Non-pigmented ciliary epithelial cell (primary cell): ENCODE results near the gene EEFSEC.

Source experiments
- DNase-seq: peaks from one replicate; pipeline ENCODE4 v3.0.0-alpha.2; 2010; ENCODE audit warnings: low read depth

Gene EEFSEC

GRCh38 chr3:128395500-128396162, 242.3 kb downstream of the EEFSEC start:
- DNase-seq = no peak

- no peak for DNase-seq
Observed at GRCh38 chr3:128397484-128397883, 244.2 kb downstream of the EEFSEC start.

GRCh38 chr3:128398586-128398985, 245.3 kb downstream of the EEFSEC start:
- DNase-seq = no peak

- DNase-seq = no peak
Observed at GRCh38 chr3:128399221-128399915, 246.1 kb downstream of the EEFSEC start.

GRCh38 chr3:128400671-128401070, 247.4 kb downstream of the EEFSEC start:
- DNase-seq = no peak

GRCh38 chr3:128402319-128402718, 249.0 kb downstream of the EEFSEC start:
- DNase-seq = no peak

- no peak for DNase-seq
Observed at GRCh38 chr3:128402998-128403397, 249.7 kb downstream of the EEFSEC start.

GRCh38 chr3:128404276-128405068, 251.2 kb downstream of the EEFSEC start:
- DNase-seq = no peak

GRCh38 chr3:128405554-128406277, 252.4 kb downstream of the EEFSEC start:
- no peak for DNase-seq

GRCh38 chr3:128407247-128407646, 254.0 kb downstream of the EEFSEC start:
- no peak for DNase-seq

GRCh38 chr3:128408012-128408692, 254.9 kb downstream of the EEFSEC start:
- no peak for DNase-seq

- no peak for DNase-seq
Observed at GRCh38 chr3:128408693-128409623, 255.7 kb downstream of the EEFSEC start.

GRCh38 chr3:128409624-128410581, 256.6 kb downstream of the EEFSEC start:
- no peak for DNase-seq

GRCh38 chr3:128410669-128411573, 257.6 kb downstream of the EEFSEC start:
- DNase-seq = no peak

GRCh38 chr3:128411574-128412064, 258.3 kb downstream of the EEFSEC start:
- DNase-seq = no peak

- DNase-seq = no peak
Observed at GRCh38 chr3:128412180-128413002, 259.1 kb downstream of the EEFSEC start.

- DNase-seq = no peak
Observed at GRCh38 chr3:128413003-128413370, 259.7 kb downstream of the EEFSEC start.
